A549 (cell line): ENCODE data around the gene CSMD2. TPM values are rescaled to one million over a fixed set of nuclear protein-coding genes. Genes with fewer than 3 reads are reported as not detected.

ENCODE experiments used
- ATAC-seq, 2 experiments: fragments of 200-7000 bp in 1 of 2; fragments of >200 bp in 1 of 2; cut with Nextera tagmentation in 1 of 2; cut with Tn5 transposase in 1 of 2; 3 replicates each; pipeline versions ENCODE4 v1.8.0 to v1.9.1; 2018 to 2020; ENCODE audit warnings: mild to moderate bottlenecking in 1 of 2, moderate library complexity in 1 of 2
- CTCF ChIA-PET: fragments of 300-600 bp; sonication (Branson Sonifier 250); formaldehyde crosslinking; extraction: SDS; loops from one replicate; lab custom pipeline; 2021; ENCODE audit warnings: antibody characterized with exemption, inconsistent platforms; lab: Yijun Ruan, JAX
- POLR2A ChIA-PET: fragments of 350-600 bp; formaldehyde crosslinking; extraction: SDS; loops from one replicate; lab custom pipeline; 2021; ENCODE audit warnings: antibody characterized with exemption, inconsistent platforms; lab: Yijun Ruan, JAX
- DNase-seq, 2 experiments: peaks; one replicate each; pipeline versions ENCODE4 v3.0.0 to v3.0.0-alpha.2; 2011 to 2016; ENCODE audit warnings: low read depth in 1 of 2, low spot score in 1 of 2
- FAIRE-seq: peaks from 2 replicates; lab custom pipeline; 2011; peaks lifted over from hg19 to GRCh38; lab: Jason Lieb, UNC
- H3K27ac ChIP-seq, 2 experiments: fragments of >200 bp; sonication (Bioruptor Twin); formaldehyde crosslinking; 3 replicates each; pipeline ENCODE4 v1.5.1; 2016 to 2017
- H3K4me1 ChIP-seq: fragments of >200 bp; sonication (Bioruptor Twin); formaldehyde crosslinking; 3 replicates; pipeline ENCODE4 v1.6.1; 2016
- H3K4me2 ChIP-seq: fragments of >200 bp; sonication (Bioruptor Twin); formaldehyde crosslinking; 3 replicates; pipeline ENCODE4 v1.6.1; 2016
- H3K4me3 ChIP-seq: fragments of >200 bp; sonication (Bioruptor Twin); formaldehyde crosslinking; 3 replicates; pipeline ENCODE4 v1.5.1; 2016
- H3K9me3 ChIP-seq: fragments of >200 bp; sonication (Bioruptor Twin); formaldehyde crosslinking; 3 replicates; pipeline ENCODE4 v1.6.1; 2016
- CBX2 ChIP-seq: fragments of 200-600 bp; sonication (generic); IDR thresholded peaks from 2 replicates; pipeline ENCODE4 v1.6.1; 2016; ENCODE audit warnings: low read depth, mild to moderate bottlenecking, borderline replicate concordance
- EHF ChIP-seq: fragments of 250-450 bp; sonication (Bioruptor Pico); IDR thresholded peaks from 2 replicates; pipeline ENCODE4 v1.5.0; 2020; ENCODE audit warnings: mild to moderate bottlenecking
- EHMT2 ChIP-seq: fragments of 200-600 bp; sonication (generic); IDR thresholded peaks from 2 replicates; pipeline ENCODE4 v1.6.1; 2016; ENCODE audit warnings: antibody characterized with exemption, low read depth, mild to moderate bottlenecking, moderate library complexity
- EP300 ChIP-seq, 2 experiments: fragments of >200 bp; sonication (Bioruptor Twin); formaldehyde crosslinking; IDR thresholded peaks; 2 replicates in 1 of 2; 3 replicates in 1 of 2; pipeline ENCODE4 v1.6.1; 2016 to 2017
- ESRRA ChIP-seq: fragments of 150-350 bp; IDR thresholded peaks from 2 replicates; pipeline ENCODE4 v1.6.1; 2014; ENCODE audit warnings: mild to moderate bottlenecking, low read length, borderline replicate concordance
- FOSL2 ChIP-seq, 2 experiments: fragments of 450-650 bp in 1 of 2; fragments of >200 bp in 1 of 2; sonication (Bioruptor Twin) in 1 of 2; formaldehyde crosslinking; IDR thresholded peaks; 2 replicates each; pipeline versions ENCODE4 v1.5.0 to v1.6.1; 2016 to 2020; ENCODE audit warnings: mild to moderate bottlenecking in 1 of 2, moderate library complexity in 1 of 2
- HEYL ChIP-seq: fragments of 250-450 bp; sonication (Bioruptor Pico); IDR thresholded peaks from 2 replicates; pipeline ENCODE4 v1.8.0; 2021; ENCODE audit warnings: mild to moderate bottlenecking, moderate library complexity
- HOXA7 ChIP-seq: fragments of 250-450 bp; sonication (Bioruptor Pico); IDR thresholded peaks from 2 replicates; pipeline ENCODE4 v1.5.0; 2020; ENCODE audit warnings: mild to moderate bottlenecking, moderate library complexity
- JUN ChIP-seq, 2 experiments: fragments of >200 bp; sonication (Bioruptor Twin); formaldehyde crosslinking; IDR thresholded peaks; 2 replicates in 1 of 2; 3 replicates in 1 of 2; pipeline ENCODE4 v1.6.1; 2016 to 2017
- JUNB ChIP-seq: fragments of >200 bp; sonication (Bioruptor Twin); formaldehyde crosslinking; IDR thresholded peaks from 2 replicates; pipeline ENCODE4 v1.6.1; 2016
- MAZ ChIP-seq: fragments of 150-350 bp; IDR thresholded peaks from 2 replicates; pipeline ENCODE4 v1.6.1; 2014; ENCODE audit warnings: antibody characterized with exemption, low read depth, low read length, borderline replicate concordance
- MYC ChIP-seq: IDR thresholded peaks from 2 replicates; pipeline ENCODE4 v1.6.1; 2012; ENCODE audit warnings: mild to moderate bottlenecking, inconsistent platforms, low read length, improper control_type of control experiment, borderline replicate concordance
- NFE2L2 ChIP-seq: fragments of 150-350 bp; conservative IDR thresholded peaks from 2 replicates; pipeline ENCODE4 v1.6.1; 2014; ENCODE audit warnings: low read length
- PHF8 ChIP-seq: fragments of 200-600 bp; sonication (generic); IDR thresholded peaks from 2 replicates; pipeline ENCODE4 v1.6.1; 2016; ENCODE audit warnings: low read depth, mild to moderate bottlenecking, antibody characterized with exemption, moderate library complexity, borderline replicate concordance
- RARB ChIP-seq: fragments of 250-450 bp; sonication (Bioruptor Pico); IDR thresholded peaks from 2 replicates; pipeline ENCODE4 v1.8.0; 2021; ENCODE audit warnings: mild to moderate bottlenecking, moderate library complexity
- RCOR1 ChIP-seq: fragments of 150-350 bp; IDR thresholded peaks from 2 replicates; pipeline ENCODE4 v1.6.1; 2014; ENCODE audit warnings: antibody characterized with exemption, low read length, low read depth
- RFX5 ChIP-seq: fragments of 450-650 bp; IDR thresholded peaks from 2 replicates; pipeline ENCODE4 v1.7.1; 2014; ENCODE audit warnings: antibody characterized with exemption, mild to moderate bottlenecking, moderate library complexity
- RNF2 ChIP-seq: fragments of 200-600 bp; sonication (generic); IDR thresholded peaks from 2 replicates; pipeline ENCODE4 v1.6.1; 2016; ENCODE audit warnings: low read depth, mild to moderate bottlenecking, antibody characterized with exemption, moderate library complexity, borderline replicate concordance
- SREBF2 ChIP-seq: fragments of 450-650 bp; IDR thresholded peaks from 2 replicates; pipeline ENCODE4 v1.6.1; 2014; ENCODE audit warnings: mild to moderate bottlenecking, moderate library complexity
- TFCP2L1 ChIP-seq: fragments of 250-450 bp; sonication (Bioruptor Pico); IDR thresholded peaks from 2 replicates; pipeline ENCODE4 v1.5.0; 2021; ENCODE audit warnings: mild to moderate bottlenecking
- TP53 ChIP-seq: fragments of 250-450 bp; sonication (Bioruptor Pico); IDR thresholded peaks from 2 replicates; pipeline ENCODE4 v1.5.0; 2021; ENCODE audit warnings: mild to moderate bottlenecking, moderate library complexity
- ZFP36 ChIP-seq: fragments of 450-650 bp; IDR thresholded peaks from 2 replicates; pipeline ENCODE4 v1.6.1; 2014; ENCODE audit warnings: borderline replicate concordance; ENCODE audit not compliant: partially characterized antibody
- ZNF302 ChIP-seq: fragments of 250-450 bp; sonication (Bioruptor Pico); IDR thresholded peaks from 2 replicates; pipeline ENCODE4 v1.9.0; 2021; ENCODE audit warnings: inconsistent platforms, mild to moderate bottlenecking, moderate library complexity
- WGBS: methylation state at CpG from one replicate; pipeline ENCODE4 v1.1.6; 2017; ENCODE audit errors: missing lambda C conversion rate; 5-methylcytosine and 5-hydroxymethylcytosine counted together
- polyA plus RNA-seq, 4 experiments: library from polyadenylated mRNA; depleted of rRNA in 3 of 4; stranded (reverse); fragments of >200 nt; fragmentation: RNase III in 1 of 4; extraction: RNeasy Plus Mini Kit Qiagen cat#74134 plus additional on column Dnase treatment in 1 of 4; gene quantifications; 2 replicates in 3 of 4; 3 replicates in 1 of 4; pipeline ENCODE4 v1.2.3, GENCODE V29; 2011 to 2017
- TF ChIP-seq, protein P1 (sequence below): IDR thresholded peaks from 2 replicates; pipeline ENCODE4 v1.6.1; 2012
- TF ChIP-seq, protein P2 (sequence below): fragments of >200 bp; sonication (Bioruptor Twin); formaldehyde crosslinking; IDR thresholded peaks from 3 replicates; pipeline ENCODE4 v1.6.1; 2016
- TF ChIP-seq, protein P3 (sequence below): fragments of >200 bp; sonication (Bioruptor Twin); formaldehyde crosslinking; IDR thresholded peaks from 2 replicates; pipeline ENCODE4 v1.6.1; 2016
- TF ChIP-seq, protein P4 (sequence below): IDR thresholded peaks from 2 replicates; pipeline ENCODE4 v1.6.1; 2012; ENCODE audit warnings: low read depth, borderline replicate concordance
- TF ChIP-seq, protein P5 (sequence below): fragments of >200 bp; sonication (Bioruptor Twin); formaldehyde crosslinking; IDR thresholded peaks from 3 replicates; pipeline ENCODE4 v1.5.1; 2016

The CSMD2 gene
- polyA plus RNA-seq, 2 of the 4 experiments (the other 2 are of a cell fraction) = not detected

DNA sequence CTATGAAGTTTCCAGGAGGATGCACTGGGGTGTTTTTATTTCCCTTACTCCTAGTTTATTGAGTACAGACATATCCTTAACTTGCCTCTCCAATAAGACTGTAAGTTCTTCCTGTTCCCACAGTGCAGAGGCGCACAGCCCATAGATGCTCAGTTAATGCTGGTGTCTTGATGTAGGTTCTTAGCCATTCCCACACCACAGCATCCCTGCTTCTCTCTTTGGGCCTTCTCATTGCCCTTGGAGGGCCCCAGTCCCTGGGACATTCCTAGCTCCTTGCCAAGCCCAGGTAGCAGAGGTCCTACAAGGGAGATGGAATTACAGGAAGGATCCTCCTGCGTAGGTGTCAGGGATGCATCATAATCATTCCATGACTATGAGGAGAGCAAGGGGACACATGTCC is 362.8 kb downstream of the CSMD2 start:
- FAIRE-seq (no peak), DNase-seq (no peak), ATAC-seq (no peak)
- Histone ChIP-seq H3K27ac (no peak overlapping the region), H3K4me3 (no peak overlapping the region), H3K4me1 (no peaks in the 10 kb centered on the region), H3K9me3 (no peaks in the 10 kb centered on the region), H3K4me2 (no peak overlapping the region)
- CTCF ChIA-PET = interaction anchor here (1.0 to 1.1 kb wide), 2 partner anchors 32 to 940 kb away, joined by 3 read pairs; no protein-coding TSS in a partner anchor
- TF ChIP-seq MYC (no peak), ZNF302 (CRISPR knock-in tag) (no peak), HEYL (CRISPR knock-in tag) (no peak), RARB (CRISPR knock-in tag) (no peak), FOSL2 (IDR thresholded peaks at IDR 0.05) (no peak), FOSL2 (CRISPR knock-in tag; IDR thresholded peaks at IDR 0.05) (no peak), TFCP2L1 (CRISPR knock-in tag) (no peak), JUN (IDR thresholded peaks at IDR 0.05) (no peak), EHMT2 (no peak), HOXA7 (no peak), ESRRA (no peak), RNF2 (no peak), PHF8 (no peak), EHF (CRISPR knock-in tag) (no peak), MAZ (no peak), JUNB (no peak)
- TF ChIP-seq, protein P1, sequence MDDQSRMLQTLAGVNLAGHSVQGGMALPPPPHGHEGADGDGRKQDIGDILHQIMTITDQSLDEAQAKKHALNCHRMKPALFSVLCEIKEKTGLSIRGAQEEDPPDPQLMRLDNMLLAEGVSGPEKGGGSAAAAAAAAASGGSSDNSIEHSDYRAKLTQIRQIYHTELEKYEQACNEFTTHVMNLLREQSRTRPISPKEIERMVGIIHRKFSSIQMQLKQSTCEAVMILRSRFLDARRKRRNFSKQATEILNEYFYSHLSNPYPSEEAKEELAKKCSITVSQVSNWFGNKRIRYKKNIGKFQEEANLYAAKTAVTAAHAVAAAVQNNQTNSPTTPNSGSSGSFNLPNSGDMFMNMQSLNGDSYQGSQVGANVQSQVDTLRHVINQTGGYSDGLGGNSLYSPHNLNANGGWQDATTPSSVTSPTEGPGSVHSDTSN = no peak
- TF ChIP-seq, protein P2, sequence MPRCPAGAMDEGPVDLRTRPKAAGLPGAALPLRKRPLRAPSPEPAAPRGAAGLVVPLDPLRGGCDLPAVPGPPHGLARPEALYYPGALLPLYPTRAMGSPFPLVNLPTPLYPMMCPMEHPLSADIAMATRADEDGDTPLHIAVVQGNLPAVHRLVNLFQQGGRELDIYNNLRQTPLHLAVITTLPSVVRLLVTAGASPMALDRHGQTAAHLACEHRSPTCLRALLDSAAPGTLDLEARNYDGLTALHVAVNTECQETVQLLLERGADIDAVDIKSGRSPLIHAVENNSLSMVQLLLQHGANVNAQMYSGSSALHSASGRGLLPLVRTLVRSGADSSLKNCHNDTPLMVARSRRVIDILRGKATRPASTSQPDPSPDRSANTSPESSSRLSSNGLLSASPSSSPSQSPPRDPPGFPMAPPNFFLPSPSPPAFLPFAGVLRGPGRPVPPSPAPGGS = no peak
- 0% methylated on average over 2 of the region's 2 CpGs for WGBS
- POLR2A ChIA-PET = no interaction called here

DNA sequence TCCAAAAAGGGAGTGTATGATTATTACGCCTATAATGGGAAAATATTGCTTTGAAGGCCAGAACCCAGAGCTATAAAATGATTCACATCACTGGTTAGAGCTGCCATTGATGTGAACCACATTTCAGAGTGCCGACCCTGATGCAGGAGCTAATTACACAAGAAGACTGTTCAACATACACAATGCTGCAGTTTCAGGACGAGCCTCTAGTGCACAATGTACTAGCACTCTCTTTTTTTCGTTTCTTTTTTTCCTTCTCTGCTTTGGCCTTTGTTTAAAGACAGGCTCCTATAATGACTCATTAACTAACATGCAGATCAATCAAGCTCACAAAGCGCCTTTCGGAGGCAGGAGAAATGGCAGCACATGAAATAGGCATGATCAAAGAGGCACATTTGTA is 367.2 kb downstream of the CSMD2 start:
- no peaks in the 10 kb centered on the region for H3K9me3 ChIP-seq
- ChIA-PET POLR2A (no interaction called here), CTCF (no interaction called here)
- no peak for ATAC-seq
- H3K4me3 ChIP-seq = no peak overlapping the region
- DNase-seq = no peak
- 15% methylated on average over 5 of the region's 6 CpGs for WGBS
- H3K27ac ChIP-seq = no peak overlapping the region
- TF ChIP-seq FOSL2 (IDR thresholded peaks at IDR 0.05) (no peak), FOSL2 (CRISPR knock-in tag; IDR thresholded peaks at IDR 0.05) (no peak), CBX2 (no peak)
- TF ChIP-seq, protein P3, sequence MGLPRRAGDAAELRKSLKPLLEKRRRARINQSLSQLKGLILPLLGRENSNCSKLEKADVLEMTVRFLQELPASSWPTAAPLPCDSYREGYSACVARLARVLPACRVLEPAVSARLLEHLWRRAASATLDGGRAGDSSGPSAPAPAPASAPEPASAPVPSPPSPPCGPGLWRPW = no peak
- H3K4me1 ChIP-seq = no peaks in the 10 kb centered on the region
- FAIRE-seq = no peak
- no peak overlapping the region for H3K4me2 ChIP-seq

DNA sequence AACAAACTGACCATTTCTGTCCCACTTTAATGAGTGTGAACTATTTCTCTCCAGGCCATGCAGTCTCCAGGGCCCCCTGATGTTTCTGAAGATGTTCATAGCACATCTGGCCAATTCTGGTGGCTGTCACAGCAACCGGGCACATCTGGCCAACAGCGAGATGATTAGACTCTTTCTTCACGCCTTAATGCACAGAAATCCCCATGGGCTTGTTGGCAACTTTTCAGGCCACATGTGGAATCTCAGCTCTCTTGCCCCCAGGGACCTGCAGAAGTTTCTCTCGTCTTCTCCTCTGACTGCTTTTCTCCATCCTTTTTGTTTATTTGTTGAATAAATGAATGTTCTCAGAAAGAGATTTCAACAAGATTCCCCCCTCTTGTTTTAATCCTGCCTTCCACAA is 372.4 kb downstream of the CSMD2 start:
- DNase-seq (no peak), ATAC-seq (no peak), FAIRE-seq (no peak)
- no peaks in the 10 kb centered on the region for H3K9me3 ChIP-seq
- ChIA-PET CTCF (no interaction called here), POLR2A (no interaction called here)
- no peak overlapping the region for H3K4me3 ChIP-seq
- WGBS = 0% methylated on average over 4 of the region's 4 CpGs
- no peak overlapping the region for H3K27ac ChIP-seq
- no peak overlapping the region for H3K4me2 ChIP-seq
- H3K4me1 ChIP-seq = no peaks in the 10 kb centered on the region
- TF ChIP-seq, protein P4, sequence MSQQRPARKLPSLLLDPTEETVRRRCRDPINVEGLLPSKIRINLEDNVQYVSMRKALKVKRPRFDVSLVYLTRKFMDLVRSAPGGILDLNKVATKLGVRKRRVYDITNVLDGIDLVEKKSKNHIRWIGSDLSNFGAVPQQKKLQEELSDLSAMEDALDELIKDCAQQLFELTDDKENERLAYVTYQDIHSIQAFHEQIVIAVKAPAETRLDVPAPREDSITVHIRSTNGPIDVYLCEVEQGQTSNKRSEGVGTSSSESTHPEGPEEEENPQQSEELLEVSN = no peak
- TF ChIP-seq TP53 = no peak
- no peak for TF ChIP-seq EHMT2
- no peak for TF ChIP-seq PHF8
- no peak for TF ChIP-seq EP300 (IDR thresholded peaks at IDR 0.05)
- TF ChIP-seq MYC = no peak
- TF ChIP-seq ZFP36 = no peak
- TF ChIP-seq TFCP2L1 (CRISPR knock-in tag) = no peak
- TF ChIP-seq RFX5 = no peak
- TF ChIP-seq NFE2L2 = no peak
- TF ChIP-seq, protein P5, sequence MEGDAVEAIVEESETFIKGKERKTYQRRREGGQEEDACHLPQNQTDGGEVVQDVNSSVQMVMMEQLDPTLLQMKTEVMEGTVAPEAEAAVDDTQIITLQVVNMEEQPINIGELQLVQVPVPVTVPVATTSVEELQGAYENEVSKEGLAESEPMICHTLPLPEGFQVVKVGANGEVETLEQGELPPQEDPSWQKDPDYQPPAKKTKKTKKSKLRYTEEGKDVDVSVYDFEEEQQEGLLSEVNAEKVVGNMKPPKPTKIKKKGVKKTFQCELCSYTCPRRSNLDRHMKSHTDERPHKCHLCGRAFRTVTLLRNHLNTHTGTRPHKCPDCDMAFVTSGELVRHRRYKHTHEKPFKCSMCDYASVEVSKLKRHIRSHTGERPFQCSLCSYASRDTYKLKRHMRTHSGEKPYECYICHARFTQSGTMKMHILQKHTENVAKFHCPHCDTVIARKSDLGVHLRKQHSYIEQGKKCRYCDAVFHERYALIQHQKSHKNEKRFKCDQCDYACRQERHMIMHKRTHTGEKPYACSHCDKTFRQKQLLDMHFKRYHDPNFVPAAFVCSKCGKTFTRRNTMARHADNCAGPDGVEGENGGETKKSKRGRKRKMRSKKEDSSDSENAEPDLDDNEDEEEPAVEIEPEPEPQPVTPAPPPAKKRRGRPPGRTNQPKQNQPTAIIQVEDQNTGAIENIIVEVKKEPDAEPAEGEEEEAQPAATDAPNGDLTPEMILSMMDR = no peak
- no peak for TF ChIP-seq SREBF2
- no peak for TF ChIP-seq CBX2
- TF ChIP-seq RCOR1 = no peak
